NCI-H82 (cell line): Measurements from ENCODE around the gene RBMX.
"Not testable (repeated sequence)": the region's sequence is repeated elsewhere in the genome, so short reads cannot be mapped to it uniquely, and the experiment has no call there.

ENCODE experiments used
- DNase-seq: peaks from one replicate; lab custom pipeline; 2025; lab: John Stamatoyannopoulos, UW

The RBMX gene

DNA sequence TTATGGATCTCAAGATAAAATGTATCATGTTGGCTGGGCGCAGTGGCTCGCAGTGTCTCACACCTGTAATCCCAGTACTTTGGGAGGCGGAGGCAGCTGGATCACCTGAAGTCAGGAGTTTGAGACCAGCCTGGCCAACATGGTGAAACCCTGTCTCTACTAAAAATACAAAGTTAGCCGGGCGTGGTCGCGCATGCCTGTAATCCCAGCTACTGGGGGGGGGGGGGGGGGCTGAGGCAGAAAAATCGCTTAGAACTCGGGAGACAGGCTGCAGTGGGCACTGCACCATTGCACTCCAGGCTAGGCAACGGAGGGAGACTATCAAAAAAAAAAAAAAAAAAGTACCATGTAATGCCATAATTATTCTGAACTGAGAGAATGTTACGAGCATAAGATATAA is 2.1 kb downstream of the RBMX start:
- DNase-seq = no peak

DNA sequence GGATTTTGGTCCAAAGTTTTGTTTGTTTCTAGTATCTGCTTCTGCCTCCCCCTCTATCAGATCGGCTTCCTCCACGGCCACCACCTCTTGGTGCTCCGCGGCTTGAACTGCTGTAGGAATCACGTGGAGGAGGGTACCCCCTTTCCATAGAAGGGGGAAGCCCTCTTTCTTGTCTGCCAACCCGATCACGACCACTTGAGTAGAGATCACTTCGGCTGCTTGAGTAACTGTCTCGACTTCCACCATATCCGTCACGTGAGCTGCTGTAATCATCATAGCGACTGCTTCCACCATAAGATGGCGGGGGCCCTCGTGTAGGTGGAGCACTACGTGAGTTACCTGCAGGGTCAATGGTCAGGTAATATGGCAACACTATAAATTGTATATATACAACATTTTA is 6.4 kb downstream of the RBMX start:
- not testable (repeated sequence) for DNase-seq

DNA sequence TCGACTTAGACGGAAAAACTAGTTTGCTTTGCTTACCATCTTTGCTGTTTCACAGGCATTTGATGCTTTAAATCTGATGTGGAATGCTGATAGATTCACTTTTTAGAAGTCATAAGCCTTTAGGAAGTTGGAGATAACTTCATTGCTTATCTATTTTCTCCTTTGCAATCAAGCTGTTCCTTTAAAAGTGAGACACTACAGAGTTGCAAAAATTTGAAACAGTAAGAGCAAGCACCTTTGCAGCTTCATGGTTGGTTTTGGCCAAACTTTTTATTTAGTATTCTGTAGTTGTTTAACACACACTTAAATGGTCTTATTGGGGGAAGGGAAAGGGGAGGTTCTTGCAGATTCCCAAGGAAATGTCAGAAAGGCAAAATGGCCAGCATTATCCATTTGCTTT is 7.3 kb downstream of the RBMX start:
- not testable (repeated sequence) for DNase-seq

DNA sequence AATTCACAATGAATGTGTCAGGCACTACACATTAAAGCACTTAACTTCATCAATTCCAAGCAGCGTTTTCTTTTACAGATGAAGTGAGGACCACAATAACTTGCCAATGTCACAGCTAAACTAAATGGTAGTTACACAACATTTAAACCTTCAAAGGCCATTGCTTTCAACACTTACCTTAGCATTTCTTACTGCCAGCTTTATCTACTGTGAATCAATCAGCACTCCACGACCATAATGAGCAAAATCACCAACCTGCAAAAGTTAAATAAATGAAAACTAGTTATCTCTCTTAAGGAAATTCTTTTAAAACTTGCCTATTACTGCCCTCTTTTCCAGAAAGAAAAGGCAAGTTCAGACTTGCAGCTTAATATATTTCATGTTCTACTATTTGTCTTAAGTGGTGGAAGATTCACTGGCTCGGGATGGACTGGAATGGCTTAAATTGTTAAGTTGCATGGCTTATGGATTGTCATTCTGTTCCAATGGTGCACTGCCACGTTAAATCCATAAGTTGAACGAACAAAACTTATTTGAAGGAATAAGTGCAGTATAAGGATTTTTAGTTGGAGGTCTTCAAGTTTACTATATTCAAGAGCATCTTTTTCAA is 8.3 kb downstream of the RBMX start:
- no peak for DNase-seq

DNA sequence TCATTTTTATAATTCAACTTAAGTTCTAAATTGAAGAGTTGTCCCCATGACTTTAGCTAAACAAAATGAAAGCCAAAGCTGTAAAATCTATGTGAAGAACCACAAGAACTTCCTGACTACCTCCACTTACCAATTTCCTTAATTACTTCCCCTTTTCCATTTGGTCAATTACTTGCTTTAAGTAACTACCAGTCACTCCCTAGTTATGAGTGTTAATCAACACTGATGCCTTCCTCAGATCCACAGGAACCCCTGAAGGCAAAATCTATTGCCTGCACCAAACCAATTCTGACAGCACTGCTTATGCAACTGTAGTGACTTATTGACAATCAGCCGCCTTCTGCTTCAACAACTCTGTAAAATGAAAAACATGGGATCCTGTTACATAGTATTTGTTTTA is 10.5 kb downstream of the RBMX start:
- no peak for DNase-seq

DNA sequence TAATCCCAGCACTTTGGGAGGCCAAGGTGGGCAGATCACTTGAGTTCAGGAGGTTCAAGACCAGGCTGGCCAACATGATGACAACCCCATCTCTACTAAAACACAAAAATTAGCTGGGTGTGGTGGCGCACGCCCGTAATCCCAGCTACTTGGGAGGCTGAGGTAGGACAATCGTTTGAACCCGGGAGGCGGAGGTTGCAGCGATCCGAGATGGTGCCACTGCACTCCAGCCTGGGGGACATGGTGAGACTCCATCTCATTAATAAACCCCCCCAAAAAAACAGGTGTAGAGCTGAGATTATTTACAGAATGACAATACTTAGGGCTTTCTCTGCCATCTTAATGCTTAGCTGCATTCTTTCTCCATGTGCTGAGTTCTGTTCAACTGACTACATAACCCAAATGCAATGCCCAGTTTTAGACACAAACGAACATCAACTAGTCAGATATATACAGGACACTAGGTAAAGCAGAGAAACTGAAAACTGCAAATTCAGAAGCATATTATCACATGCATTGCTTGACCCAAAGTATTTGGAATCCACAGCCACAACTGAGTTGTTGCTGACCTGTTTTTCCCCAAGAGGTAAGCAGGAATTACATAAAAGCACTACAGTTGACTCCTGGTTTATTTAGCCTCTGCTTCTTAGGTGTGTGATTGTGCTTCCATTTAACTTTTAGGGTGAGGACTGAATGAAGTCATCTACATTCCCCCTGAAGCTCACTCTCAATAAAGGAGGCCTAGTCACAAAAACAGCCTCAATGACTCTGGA is 12.1 kb downstream of the RBMX start:
- DNase-seq = no peak

DNA sequence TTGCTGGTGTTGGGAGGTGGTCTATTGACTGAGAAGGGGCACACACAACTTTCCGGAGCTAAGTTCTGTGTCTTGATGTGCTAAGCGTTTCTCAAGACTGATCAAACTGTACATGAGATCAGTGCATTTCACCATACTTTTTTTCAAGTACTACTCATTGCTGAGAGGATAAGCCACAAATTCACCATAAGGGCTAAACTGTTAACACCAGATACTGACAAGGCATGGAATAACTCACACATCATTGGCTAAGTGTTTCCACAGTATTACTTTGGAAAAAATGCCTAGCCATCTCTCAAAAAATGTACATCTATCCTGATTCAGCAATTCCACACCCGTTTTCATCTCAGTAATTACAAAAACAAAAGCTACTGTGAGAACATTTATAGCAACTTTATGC is 13.0 kb downstream of the RBMX start:
- DNase-seq = no peak

DNA sequence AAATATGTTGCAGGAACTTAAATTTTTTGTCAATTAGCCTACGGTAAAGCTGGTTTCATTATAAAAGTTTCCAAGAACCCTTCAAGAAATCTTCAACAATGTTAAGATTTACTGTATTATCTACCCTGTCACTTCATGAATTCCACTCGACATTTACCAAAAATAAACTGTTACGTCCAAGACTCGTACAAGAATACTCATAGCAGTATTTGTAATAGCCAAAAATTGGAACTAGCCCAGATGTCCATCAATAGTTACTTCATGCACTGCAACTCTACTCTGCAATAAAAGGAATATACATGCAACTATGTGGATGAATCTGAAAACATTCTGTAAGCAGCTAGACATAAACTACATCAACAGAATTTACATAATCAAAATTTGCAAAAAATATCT is 13.4 kb downstream of the RBMX start:
- no peak for DNase-seq

DNA sequence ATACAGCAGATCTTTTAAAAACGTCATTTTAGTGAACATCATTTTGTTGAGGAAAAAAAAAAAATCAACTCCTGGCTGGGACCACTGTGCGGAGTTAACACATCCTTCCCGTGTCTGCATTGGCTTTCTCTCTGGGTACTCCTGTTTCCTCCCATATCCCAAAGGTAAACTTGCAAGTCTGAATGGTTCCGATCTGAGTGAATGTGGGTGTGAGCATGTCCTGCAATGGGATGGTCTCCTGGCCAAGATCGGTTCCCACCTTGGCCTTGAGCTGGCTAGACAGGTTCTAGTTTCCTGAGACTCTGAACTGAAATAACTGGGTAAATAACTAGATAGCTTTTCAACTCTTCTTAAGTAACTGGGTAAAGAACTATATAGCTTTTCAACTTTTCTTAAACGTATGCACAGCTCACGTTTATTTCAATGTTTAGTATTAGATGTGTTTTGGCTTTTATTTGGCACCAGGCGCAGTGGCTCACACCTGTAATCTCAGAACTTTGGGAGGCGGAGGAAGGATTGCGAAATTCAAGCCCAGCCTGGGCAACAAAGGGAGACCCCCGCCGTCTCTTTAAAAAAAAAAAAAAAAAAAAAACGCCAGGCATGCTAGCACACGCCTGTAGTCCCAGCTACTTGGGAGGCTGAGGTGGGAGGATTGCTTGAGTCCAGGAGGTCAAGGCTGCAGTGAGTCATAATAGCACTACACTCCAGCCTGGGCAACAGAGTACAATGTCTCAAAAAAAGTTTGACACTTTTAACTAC is 14.0 kb downstream of the RBMX start:
- peak; percentile 19 for DNase-seq

DNA sequence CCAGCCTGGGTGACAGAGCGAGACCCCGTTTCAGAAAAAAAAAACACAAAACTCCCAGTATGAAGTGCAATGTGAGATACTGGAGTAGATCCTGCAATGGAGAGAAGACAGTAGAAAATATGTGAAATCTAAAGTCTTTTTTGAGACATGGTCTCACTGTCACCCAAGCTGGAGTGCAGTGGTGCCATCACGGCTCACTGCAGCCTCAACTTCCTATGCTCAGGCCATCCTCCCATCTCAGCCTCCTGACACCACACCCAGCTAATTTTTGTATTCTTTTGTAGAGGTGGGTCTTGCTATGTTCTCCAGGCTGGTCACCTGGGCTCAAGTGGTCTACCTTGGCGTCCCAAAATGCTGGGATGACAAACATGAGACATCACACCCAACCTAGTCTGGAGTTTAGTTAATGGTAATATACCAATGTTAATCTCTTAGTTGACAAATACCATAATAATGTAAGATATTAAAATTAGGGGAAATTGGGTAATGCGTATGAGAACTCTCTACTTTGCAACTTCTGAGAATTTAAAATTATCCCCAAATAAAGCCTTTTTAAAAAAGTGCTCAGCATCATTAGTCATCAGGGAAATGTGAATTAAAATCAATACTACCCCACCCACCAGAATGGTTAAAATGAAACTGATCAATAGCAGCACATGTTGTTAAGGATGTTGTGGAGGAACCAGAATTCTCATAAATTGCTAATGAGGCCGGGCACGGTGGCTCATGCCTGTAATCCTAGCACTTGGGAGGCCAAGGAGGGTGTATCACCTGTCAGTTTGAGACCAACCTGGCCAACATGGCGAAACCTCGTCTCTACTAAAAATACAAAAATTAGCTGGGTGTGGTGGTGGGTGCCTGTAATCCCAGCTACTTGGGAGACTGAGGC is 15.0 kb downstream of the RBMX start:
- no peak for DNase-seq

DNA sequence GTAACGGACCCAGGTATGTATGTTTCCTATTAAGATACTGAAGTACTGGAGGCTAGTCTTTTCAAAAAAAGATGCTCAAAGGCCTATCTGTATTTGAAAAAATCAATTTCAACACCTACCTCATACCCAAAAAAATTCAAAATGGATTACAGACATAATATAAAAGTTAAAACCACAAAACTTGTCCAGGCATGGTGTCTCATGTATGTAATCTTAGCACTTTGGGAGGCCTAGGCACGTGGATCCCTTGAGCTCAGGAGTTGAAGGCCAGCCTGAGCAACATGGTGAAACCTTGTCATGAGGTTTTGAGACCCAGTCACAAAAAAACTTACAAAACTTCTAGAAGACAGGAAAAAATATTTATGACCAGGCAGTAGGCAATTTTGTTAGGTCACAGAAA is 16.7 kb downstream of the RBMX start:
- DNase-seq = no peak

DNA sequence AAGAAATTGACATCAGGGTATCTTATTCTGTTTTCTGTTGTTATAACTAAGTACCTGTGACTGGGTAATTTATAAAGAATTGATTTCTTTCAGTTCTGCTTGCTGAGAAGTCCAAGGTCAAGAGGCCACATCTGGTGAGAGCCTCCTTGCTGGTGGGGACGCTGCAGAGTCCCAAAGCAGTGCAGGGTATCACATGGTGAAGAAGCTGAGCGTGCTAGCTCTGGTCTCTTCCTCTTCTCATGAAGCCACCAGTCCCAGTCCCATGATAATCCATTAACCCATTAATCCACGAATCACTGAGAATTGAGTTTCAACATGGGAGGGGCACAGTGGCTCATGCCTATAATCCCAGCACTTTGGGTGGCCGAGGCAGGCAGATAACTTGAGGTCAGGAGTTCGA is 18.0 kb downstream of the RBMX start:
- peak; percentile 29 for DNase-seq

DNA sequence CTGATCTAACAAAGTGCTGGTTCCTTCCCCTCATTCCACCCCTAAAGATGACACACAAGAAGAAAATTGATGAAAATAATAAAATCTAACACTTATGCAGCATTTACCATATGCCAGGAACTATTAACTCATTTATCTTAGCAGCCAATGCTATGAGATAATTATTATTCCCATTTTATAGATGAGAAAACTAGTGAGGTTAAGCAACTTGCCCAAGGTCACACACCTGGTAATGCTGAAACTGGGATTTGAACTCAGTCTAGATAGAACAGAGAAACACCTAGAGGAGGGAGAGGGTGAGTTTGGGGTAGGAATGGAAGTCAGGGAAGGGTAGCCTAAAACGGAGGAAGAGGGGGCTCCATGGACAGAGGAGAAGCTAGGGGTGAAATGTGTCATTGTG is 18.6 kb downstream of the RBMX start:
- no peak for DNase-seq

DNA sequence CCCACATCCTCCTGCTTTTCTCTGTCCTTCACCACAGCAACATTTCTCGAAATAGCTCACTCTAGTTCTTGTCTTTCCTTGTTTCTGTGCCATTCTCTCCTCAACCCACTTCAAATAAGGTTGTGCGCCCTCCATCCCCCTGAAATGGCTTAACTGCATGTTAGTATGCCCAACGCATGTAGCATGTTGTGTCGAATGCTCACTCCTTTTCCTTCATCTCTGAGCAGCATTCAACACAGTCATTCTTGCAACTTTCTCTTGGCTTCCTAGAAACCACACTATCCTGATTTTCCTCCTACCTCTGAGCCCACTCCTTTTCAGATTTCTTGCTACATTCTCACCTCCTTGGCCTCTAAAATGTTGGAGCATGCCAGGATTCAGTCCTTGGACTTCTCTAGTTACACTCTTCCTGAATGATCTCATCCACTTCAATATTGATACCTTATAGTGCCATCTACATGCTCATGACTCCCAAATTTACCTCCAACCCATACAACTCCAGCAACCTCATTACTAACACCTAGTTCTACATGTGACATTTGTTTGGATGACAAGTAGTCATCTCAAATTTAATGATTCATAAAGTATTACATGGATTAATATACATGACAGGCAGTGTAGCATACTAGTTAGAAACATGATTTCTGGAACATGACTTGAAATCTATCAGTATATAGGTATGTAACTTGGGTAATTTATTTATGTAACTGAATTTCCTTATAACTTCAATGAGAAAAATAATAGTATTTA is 22.3 kb downstream of the RBMX start:
- DNase-seq = no peak

DNA sequence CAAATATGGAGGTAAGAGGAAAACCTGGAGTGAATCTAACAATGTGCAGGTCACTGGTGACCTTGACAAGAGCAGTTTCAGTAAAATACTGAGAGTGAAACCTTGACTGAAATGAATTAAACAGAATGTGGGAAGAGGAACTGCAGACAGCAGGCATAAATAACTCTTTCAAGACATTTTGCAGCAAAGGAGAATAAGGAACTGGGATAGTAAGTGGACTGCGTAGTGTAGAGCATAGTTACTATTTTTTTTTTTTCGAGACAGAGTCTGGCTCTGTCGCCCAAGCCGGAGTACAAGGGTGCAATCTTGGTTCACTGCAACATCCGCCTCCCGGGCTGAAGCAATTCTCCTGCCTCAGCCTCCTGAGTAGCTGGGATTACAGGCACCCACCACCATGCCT is 24.0 kb downstream of the RBMX start:
- no peak for DNase-seq

DNA sequence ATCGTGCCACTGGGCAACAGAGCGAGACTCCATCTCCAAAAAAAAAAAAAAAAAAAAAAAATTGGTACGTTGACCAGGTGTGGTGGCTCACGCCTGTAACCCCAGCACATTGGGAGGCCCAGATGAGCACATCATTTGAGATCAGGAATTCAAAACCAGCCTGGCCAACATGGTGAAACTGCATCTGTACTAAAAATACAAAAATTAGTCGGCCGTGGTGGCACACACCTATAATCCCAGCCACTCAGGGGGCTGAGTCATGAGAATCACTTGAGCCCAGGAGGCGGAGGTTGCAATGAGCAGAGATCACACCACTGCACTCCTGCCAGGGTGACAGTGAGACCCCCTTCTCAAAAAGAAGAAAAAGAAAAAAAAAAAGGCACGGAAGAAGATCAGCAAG is 24.5 kb downstream of the RBMX start:
- DNase-seq = no peak

DNA sequence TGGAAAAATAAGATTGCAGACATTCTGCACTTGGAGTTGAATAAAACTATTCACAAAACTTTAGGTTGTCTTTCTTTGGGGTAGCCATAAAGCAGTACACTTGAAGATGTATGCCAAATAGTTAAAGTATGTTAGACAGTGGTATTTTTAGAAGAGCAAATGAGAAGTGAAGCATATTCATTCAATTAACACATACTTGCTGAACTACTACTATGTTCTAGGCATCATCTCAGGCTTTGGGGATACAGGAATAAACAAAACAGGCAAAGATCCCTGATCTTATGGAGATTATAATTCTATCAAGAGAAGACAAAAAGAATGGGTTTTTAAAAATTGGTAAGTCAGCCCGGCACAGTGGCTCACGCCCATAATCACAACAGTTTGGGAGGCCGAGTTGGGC is 29.0 kb downstream of the RBMX start:
- DNase-seq = no peak

DNA sequence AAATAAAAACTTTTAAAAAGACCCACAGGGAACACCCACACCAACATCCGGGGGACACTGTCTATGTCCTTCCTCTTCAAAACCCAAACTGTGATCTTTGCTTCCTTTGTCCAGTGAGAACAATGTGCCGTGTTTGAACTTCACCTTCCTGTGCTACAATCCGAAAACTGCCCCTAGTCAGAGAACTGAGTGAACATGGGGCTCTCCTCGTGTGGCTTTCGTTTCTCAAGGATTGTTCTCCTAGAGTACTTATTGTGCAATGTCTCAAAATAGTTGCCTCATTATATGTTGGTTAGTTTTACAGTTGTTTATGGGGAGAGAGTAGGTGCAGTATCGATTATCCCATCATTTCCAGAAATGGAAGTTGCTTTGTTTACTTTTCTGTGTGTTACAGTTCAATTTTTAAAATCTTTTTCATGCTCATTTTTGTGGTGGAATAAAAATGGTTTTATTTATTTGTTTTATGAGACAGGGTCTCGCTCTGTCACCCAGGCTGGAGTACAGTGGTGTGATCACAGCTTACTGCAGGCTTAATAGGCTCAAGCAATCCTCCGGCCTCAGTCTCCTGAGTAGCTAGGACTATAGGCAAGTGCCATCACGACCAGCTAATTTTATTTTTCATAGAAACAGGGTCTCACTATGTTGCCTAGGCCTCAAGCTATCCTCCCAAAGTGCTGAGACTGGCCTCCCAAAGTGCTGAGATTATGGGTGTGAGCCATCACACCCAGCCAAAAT is 29.9 kb downstream of the RBMX start:
- DNase-seq = no peak

DNA sequence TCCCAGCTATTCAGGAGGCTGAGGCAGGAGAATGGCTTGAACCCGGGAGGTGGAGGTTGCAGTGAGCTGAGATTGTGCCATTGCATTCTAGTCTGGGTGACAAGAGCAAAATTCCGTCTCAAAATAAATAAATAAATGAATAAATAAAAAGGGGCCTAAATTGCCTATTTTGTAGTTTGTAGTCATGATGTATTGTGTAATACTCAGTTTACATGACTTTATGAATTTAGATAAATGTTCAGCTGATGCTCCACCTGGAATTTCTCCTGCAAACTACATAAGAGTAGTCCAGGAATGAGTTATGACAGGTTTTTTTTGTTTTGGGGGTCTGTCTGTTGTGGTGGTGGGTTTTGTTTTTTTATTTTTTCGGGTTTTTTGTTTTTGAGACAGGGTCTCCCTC is 31.1 kb downstream of the RBMX start:
- no peak for DNase-seq

DNA sequence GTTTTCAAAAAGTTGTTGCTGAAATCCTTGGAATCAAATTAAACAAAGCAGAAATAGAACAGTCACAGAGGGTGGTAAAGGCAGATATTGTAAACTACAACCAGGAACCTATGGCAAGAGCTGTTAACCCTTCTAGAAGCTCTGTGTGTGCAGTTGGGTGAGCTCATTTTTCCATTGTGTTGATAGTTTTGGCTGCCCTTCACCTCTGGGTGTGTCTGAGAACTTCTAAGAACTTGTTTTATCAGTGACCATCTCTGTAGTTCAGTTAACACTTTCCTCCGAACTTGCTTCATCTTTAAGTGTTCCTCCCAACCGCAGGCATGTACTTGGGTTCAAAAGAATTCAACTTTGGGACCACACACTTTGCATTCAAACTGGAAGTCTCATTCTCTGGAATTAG is 32.7 kb downstream of the RBMX start:
- DNase-seq = no peak

DNA sequence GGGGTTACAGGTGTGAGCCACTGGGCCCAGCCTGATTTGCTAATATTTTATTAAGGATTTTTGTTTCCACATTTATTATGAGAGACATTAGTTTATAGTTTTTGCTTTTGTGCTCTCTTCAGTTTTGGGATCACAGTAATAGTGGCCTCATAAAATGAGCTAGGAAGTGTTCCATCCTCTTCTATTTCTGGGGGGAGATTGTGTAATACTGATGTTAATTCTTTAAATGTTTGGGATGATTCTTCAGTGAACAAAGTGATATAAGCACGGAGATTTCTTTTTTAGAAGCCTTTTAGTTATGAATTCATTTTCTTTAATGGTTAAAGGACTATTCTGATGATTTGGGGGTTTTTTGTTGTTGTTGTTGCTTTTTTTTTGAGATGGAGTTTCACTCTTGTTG is 41.3 kb downstream of the RBMX start:
- no peak for DNase-seq
